Smooth muscle cell (in vitro differentiated cells): ENCODE results near the gene WASF2. TPM values are rescaled to one million over a fixed set of nuclear protein-coding genes. Genes with fewer than 3 reads are reported as not detected.

Source experiments
- DNase-seq: peaks from one replicate; lab custom pipeline; 2025; ENCODE audit not compliant: unreplicated experiment; lab: John Stamatoyannopoulos, UW
- H2AFZ ChIP-seq: fragments of 200-600 bp; sonication (generic); 2 replicates; pipeline ENCODE4 v1.6.0; 2016; ENCODE audit warnings: antibody characterized with exemption, low read depth, mild to moderate bottlenecking
- H3F3A ChIP-seq: fragments of 200-600 bp; sonication (generic); 2 replicates; pipeline ENCODE4 v1.6.0; 2017; ENCODE audit warnings: antibody characterized with exemption, low read depth
- H3K27ac ChIP-seq: fragments of 200-600 bp; sonication (generic); 2 replicates; pipeline ENCODE4 v1.5.1; 2016; ENCODE audit warnings: low read depth, mild to moderate bottlenecking
- H3K27me3 ChIP-seq: fragments of 200-600 bp; sonication (generic); 2 replicates; pipeline ENCODE4 v1.6.1; 2016; ENCODE audit warnings: low read depth, mild to moderate bottlenecking
- H3K36me3 ChIP-seq: fragments of 200-600 bp; sonication (generic); 2 replicates; pipeline ENCODE4 v1.5.1; 2016; ENCODE audit warnings: low read depth
- H3K4me1 ChIP-seq: fragments of 200-600 bp; sonication (generic); 2 replicates; pipeline ENCODE4 v1.5.1; 2016; ENCODE audit warnings: low read depth
- H3K4me2 ChIP-seq: fragments of 200-600 bp; sonication (generic); 2 replicates; pipeline ENCODE4 v1.6.0; 2016; ENCODE audit warnings: mild to moderate bottlenecking
- H3K4me3 ChIP-seq: fragments of 200-600 bp; sonication (generic); 2 replicates; pipeline ENCODE4 v1.5.1; 2016; ENCODE audit warnings: mild to moderate bottlenecking
- H3K79me2 ChIP-seq: fragments of 200-600 bp; sonication (generic); 2 replicates; pipeline ENCODE4 v1.6.0; 2016; ENCODE audit warnings: low read depth, mild to moderate bottlenecking
- H3K9ac ChIP-seq: fragments of 200-600 bp; sonication (generic); 2 replicates; pipeline ENCODE4 v1.6.0; 2016; ENCODE audit warnings: low read depth
- H3K9me3 ChIP-seq: fragments of 200-600 bp; sonication (generic); replicated peaks from 2 replicates; pipeline ENCODE4 v1.5.1; 2016; ENCODE audit warnings: low read depth
- H4K20me1 ChIP-seq: fragments of 200-600 bp; sonication (generic); 2 replicates; pipeline ENCODE4 v1.6.0; 2016; ENCODE audit warnings: low read depth
- CTCF ChIP-seq: fragments of 200-600 bp; sonication (generic); IDR thresholded peaks from 2 replicates; pipeline ENCODE4 v1.5.1; 2017; ENCODE audit warnings: borderline replicate concordance, mild to moderate bottlenecking, antibody characterized with exemption; ENCODE audit not compliant: insufficient read depth, poor library complexity, severe bottlenecking
- whole genome bisulfite sequencing: methylation state at CpG from one replicate; pipeline ENCODE4 v1.1.7; 2016; ENCODE audit warnings: low lambda C conversion rate; 5-methylcytosine and 5-hydroxymethylcytosine counted together
- polyA plus RNA-seq: library from polyadenylated mRNA; unstranded; fragments of >200 nt; fragmentation: Nextera tagmentation; extraction: Ambion mirVana; gene quantifications from 2 replicates; pipeline ENCODE4 v1.2.1, GENCODE V29; 2016
- total RNA-seq: library from RNA; depleted of rRNA; stranded (reverse); fragments of >200 nt; gene quantifications from 2 replicates; pipeline ENCODE4 v1.2.3, GENCODE V29; 2014

The WASF2 gene
- total and polyA plus RNA-seq, 2 experiments from 2014 or later: 34.3 to 46.1 TPM

DNA sequence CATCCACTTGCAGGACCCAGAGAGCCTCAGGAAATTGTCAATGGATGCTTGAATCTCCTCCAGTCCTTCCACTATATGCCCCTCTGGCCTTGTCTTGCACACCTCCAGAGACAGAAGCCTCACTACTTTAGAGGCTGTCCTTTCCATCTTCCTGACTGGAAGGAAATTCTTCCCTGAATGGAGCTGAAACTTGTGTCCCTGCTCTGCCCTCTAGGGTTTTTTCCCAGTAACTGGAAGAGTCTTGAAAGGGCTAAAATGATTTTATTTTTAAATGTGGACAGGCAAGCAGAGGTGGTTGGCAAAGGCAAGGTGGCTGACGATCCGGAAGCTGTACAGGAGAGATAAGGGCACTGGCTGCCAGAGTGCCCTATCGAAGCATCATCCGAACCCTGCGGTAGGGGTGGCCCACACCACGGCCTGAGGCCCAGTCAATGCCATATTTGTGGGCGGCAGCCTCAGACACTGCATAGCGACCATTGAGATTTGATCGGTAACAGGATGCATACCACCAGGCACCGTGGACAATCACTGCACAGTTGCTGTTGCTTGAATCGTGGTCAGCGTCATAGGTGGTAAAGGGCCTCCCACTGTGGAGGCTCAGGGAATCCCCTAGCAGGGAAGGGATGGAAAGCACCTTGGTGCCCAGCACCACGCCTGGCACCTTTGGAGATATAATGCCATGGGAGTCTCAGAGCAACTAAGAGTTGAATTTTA lies 120.9 kb downstream of the WASF2 start:
- peaks cover 15% of the 10 kb centered on the region for H3K4me1 ChIP-seq
- 87% methylated on average over 13 of the region's 13 CpGs for WGBS
- H4K20me1 ChIP-seq: peaks cover 5% of the 10 kb centered on the region
- H3K9me3 ChIP-seq: no peaks in the 10 kb centered on the region
- H3K27ac ChIP-seq: no peak overlapping the region
- H3K27me3 ChIP-seq: no peaks in the 10 kb centered on the region
- H3K9ac ChIP-seq: no peak overlapping the region
- H3K36me3 ChIP-seq: no peaks in the 10 kb centered on the region
- H3F3A ChIP-seq: peaks cover 7% of the 10 kb centered on the region
- no peak for DNase-seq
- no peak overlapping the region for H3K4me2 ChIP-seq
- no peak overlapping the region for H2AFZ ChIP-seq
- H3K79me2 ChIP-seq: peaks cover 5% of the 10 kb centered on the region
- H3K4me3 ChIP-seq: no peak overlapping the region
- TF ChIP-seq CTCF: peak; percentile 26

DNA sequence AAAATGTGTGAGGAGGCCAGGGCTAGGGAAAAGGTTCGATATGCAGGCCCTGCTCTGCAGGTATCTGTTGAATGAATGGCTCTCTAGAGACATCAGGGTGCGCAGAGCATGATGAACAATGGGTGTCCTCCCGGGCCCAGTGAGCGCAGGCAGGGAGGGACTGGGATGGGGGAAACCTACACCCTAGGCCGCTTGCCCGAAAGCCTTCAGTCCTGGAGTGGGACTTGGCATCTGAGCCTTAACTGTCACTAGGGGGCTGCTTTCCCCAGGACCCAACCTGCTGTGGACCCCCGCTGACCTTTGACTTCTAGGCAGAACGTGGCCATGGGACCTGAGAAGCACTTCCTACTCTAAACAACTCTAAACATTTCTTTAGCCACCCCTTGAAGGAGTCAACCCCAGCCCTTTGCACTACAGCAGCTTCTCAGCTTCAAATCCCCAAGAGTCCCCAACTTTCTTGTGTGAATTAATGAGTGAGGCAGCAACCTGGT lies 122.8 kb downstream of the WASF2 start:
- Histone ChIP-seq H3K36me3 (no peaks in the 10 kb centered on the region), H3K4me3 (peak overlapping the region; percentile 63), H3K4me1 (peaks cover 15% of the 10 kb centered on the region), H3K9ac (no peak overlapping the region), H3K9me3 (no peaks in the 10 kb centered on the region), H3K4me2 (peak overlapping the region; percentile 88), H4K20me1 (peaks cover 5% of the 10 kb centered on the region), H3K27ac (peak overlapping the region; percentile 75), H3K79me2 (peaks cover 5% of the 10 kb centered on the region), H2AFZ (peak overlapping the region; percentile 96), H3K27me3 (no peaks in the 10 kb centered on the region), H3F3A (peaks cover 7% of the 10 kb centered on the region)
- TF ChIP-seq CTCF: no peak
- WGBS: 44% methylated on average over 8 of the region's 8 CpGs
- no peak for DNase-seq

DNA sequence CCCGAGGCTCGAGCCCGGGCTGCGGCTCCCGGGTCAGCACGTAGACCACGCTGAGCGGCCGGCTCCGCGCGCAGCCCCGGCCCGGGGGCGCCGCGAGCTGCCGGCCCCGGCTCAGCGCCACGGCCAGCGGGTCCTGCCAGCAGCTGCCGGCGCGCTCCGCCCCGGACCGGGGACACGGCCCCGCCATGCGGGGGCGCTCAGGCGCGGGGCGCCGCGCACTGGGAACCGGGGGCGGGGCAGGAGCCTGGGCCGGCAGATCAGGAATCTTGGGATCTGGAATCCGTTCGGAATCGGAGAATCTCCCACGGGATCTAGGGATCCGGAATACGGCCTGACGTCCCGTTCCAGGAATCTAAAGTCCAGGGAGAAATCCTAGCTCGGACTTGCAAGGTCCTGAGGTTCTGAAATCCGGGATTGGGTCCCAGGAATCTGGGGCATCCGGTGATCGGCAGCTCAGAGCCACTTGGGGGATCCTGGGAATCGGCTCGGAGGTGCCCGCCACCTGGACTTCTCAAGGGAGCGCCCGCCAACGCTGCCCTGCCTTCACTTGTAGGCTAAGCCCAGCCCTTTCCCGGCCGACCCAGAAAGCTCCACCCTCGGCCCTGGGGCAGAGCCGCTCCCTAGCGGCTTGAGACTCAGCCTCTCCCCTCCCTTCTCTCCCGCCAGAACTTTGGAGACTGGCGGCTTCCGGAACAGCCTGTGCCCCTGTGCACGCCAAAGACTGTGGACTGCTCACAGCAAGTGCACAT lies 123.4 kb downstream of the WASF2 start, which contains the start of gene MAP3K6:
Gene MAP3K6, minus strand, starts transcription at position 551 of the 749 bp plus-strand sequence. Its CDS starts 364 bp downstream, at position 187.
- Histone ChIP-seq H3K79me2 (peaks cover 5% of the 10 kb centered on the region), H3K27me3 (no peaks in the 10 kb centered on the region), H3K36me3 (no peaks in the 10 kb centered on the region), H2AFZ (peak within 1 kb of the TSS; percentile 96), H3F3A (peaks cover 7% of the 10 kb centered on the region), H3K9me3 (no peaks in the 10 kb centered on the region), H3K4me2 (peak within 1 kb of the TSS; percentile 88), H3K4me3 (peak within 1 kb of the TSS; percentile 63), H3K4me1 (peaks cover 15% of the 10 kb centered on the region), H3K27ac (peak within 1 kb of the TSS; percentile 77), H3K9ac (peak within 1 kb of the TSS; percentile 80), H4K20me1 (peaks cover 5% of the 10 kb centered on the region)
- TF ChIP-seq CTCF: peak; percentile 30
- 0% methylated on average over 42 of the region's 67 CpGs for WGBS
- peak; percentile 70 for DNase-seq
